Pons (tissue), 1 donor: ENCODE results near the gene BPHL.
"Not testable (repeated sequence)": the region's sequence is repeated elsewhere in the genome, so short reads cannot be mapped to it uniquely, and the experiment has no call there.

Experiments used
- DNase-seq: peaks from one replicate; pipeline ENCODE4 v3.0.0-alpha.2; 2016; ENCODE audit warnings: low spot score

Gene BPHL

DNA sequence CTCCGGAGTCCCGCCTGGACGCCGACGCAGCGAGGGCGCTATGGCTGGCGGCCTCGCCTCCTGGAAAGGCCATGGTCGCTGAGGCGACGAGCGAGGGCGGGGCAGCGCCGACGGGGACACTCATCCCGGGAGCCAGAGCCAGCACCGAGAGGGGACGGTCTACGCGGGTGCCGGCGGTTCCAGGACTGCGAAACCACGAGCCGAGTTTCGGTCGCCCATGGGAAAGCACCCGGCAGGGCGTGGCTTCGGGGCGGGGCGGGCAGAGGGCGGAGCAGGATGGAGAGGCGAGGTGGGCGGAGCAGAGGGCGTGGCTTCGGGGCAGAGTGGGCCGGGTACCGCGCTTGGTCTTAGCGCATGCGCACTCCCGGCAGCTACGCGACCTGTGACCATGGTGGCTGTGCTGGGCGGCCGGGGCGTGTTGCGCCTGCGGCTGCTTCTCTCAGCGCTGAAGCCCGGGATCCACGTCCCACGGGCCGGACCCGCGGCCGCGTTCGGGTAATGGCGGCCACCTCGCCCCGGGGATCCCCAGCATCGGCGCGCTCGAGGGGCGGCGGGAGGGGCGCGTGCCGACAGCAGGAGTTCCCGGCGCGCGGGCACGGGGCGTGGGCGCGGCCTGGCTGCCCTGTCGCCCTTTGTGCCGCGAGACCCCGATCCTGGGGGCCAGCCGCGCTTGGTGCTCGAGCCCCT lies at the start of gene BPHL:
Gene BPHL (plus strand): TSS at position 359 of the 687 bp plus-strand sequence. CDS start 30 bp downstream, at position 389.
- DNase-seq = peak; percentile 94

DNA sequence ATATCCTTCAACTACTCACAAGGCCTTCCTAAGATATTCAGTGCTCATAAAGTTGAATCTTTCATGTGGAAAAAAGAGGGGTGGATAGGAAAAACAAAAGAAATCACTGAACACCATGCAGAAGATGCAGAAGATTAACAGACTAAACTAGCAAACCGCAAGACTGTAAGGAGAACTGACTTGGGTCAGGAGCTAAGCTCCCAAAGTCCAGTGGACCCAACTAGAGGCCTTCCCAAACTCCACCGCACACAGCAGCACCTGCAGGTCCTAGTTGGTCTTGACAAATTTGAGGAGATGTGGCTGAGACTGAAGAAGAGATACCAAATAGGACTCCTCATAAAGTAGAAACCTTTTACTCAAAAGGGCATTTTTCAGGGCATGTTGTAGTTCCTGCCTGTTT lies 46.9 kb upstream of the BPHL start:
- DNase-seq = no peak

DNA sequence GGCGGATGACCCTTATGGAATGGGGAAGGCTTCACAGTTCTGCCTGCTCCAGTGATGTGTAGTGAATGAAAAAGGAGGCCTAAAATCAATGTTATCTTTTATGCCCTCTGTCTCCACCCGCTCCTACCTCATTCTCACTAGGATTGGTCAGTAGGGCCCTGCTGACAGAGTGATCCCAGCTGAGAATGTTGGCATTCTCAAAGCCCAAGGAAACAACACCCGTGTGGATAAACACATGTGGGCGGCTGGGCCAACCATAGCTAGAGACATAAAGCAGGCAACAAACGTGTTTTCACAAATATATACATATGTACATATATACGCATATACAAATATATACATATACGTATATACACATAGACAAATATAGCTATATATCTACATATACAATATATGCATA lies 45.7 kb upstream of the BPHL start:
- DNase-seq = no peak

DNA sequence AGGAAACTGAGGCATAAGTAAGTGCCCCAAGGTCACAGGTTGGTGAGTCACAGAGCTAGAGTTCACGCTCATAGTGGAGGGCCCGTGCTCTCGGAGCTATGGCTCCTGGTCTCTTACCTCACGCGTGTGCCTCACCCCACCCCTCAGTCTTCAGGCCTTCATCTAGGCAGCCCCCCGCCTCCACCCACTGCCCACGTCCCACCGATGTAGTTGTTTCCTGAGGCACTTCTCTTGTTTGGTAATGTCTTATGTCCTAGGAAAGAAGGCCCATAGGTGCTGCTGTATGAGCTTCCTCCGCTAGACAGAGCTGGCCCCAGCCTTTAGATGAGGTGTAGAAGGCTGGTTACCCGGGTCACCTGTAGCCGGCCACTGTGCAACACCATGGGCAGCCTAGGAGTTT lies 45.1 kb upstream of the BPHL start:
- no peak for DNase-seq

DNA sequence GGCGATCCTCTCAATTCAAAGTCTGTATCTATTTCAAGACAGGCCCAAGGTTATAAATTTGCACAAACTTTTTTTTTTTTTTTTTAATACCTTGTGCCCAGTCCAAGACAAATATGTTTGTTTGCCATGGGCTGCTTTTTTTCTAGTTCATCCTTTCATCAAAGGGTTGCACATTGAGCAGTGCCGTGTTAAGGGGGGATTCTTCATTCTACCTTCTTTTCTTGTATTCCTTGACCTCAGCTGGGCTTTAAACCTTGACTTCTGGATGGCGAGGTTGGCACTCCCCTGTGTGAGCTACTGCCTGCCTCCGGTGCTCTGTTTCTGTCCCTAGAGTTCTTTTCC lies 42.8 kb upstream of the BPHL start:
- no peak for DNase-seq

DNA sequence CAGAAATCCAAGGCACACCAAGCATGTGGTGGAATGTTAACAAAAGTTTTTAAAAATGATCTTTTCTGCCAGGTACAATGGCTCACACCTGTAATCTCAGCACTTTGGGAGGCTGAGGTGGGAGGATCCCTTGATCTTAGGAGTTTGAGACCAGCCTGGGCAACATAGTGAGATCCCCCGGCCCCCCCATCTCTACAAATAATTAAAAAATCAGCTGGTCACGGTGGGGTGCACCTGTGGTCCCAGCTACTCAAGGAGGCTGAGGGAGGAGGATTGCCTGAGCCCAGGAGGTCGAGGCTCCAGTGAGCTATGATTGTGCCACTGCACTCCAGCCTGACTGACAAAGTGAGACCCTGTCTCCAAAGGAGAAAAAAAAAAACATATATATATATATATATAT lies 42.2 kb upstream of the BPHL start:
- DNase-seq = no peak

DNA sequence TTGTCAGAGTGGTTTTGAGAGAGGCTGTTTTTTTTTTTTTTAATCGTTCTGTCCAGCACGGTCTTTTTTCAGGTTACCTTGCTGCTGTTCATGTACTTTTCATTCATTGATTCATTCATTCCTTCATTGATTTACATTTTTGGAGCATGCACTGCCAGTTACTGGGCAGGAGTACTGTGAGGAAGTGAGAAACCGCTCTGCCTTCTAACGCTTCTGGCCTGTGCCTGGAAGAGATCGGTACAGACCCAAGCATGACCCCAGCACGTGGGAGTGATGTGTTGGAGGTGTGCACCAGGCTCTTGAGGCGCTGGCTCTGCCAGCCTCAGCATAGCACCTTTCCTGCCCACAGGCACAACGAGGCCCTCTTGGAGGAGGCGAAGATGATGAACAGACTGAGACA lies 41.1 kb upstream of the BPHL start:
- no peak for DNase-seq

DNA sequence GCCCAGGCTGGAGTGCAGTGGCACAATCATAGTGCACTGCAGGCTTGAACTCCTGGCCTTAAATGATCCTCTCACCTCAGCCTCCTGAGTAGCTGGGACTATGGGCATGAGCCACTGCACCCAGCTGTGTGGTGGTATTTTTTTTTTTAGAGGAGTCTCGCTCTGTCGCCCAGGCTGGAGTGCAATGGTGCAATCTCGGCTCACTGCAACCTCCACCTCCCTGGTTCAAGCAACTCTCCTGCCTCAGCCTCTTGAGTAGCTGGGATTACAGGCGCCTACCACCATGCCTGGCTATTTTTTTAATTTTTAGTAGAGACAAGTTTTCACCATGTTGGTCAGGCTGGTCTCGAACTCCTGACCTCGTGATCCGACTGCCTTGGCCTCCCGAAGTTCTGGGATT lies 39.6 kb upstream of the BPHL start:
- DNase-seq = not testable (repeated sequence)

DNA sequence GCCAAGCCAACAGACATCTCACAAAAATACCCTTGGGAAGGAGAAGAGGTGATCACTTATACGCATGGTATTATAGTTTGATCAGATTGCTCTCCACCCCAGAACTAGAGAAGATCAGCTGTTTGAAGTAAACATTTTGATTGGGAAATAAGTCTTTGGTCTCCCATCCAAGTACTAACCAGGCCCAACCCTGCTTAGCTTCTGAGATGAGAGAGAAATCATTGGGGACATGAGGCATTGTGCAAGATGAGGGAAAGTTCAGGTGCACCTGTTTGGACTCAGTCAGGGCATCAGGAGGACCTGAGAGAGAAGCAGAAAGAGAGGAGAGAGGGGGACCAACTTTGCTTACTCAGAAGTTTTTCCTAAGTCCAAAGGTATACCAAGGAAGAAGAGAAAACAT lies 38.8 kb upstream of the BPHL start:
- no peak for DNase-seq

DNA sequence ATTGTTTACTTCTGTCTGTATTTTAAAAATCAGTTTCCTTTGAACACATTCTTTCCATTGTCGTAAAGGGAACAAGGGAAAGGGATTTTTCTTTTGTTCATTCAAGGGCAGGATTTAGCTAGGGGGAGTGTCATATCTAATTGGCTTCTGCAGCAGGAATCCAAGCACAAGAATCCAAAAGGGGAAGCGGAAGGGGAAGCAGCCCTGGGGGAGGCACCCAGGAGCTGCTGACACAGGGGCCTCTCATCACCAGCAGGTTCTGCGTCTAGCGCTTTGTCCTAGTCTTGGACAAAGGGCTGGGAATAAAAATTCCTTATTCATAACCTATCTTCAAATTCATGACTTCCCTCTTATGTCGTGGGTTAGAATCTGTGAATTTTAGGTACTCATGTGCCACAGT lies 36.6 kb upstream of the BPHL start:
- DNase-seq = peak; percentile 71

DNA sequence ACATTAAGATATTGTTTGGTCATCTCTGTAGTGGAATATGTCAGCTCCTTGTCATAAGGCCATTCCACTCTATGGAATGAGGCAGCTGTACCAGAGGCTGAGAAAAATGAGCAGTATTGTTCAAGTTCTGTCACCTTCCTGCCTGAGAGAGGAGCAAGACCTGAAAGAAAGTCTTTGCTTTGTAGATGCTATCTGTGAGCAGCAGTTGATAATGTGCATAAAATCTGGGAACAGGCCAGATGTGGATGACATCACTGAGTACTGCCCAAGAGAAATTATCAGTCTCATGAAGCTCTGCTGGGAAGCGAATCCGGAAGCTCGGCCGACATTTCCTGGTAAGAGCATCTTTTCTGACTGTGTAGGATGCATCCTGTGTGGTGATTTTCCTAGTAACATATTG lies 33.4 kb upstream of the BPHL start:
- DNase-seq = peak; percentile 56

DNA sequence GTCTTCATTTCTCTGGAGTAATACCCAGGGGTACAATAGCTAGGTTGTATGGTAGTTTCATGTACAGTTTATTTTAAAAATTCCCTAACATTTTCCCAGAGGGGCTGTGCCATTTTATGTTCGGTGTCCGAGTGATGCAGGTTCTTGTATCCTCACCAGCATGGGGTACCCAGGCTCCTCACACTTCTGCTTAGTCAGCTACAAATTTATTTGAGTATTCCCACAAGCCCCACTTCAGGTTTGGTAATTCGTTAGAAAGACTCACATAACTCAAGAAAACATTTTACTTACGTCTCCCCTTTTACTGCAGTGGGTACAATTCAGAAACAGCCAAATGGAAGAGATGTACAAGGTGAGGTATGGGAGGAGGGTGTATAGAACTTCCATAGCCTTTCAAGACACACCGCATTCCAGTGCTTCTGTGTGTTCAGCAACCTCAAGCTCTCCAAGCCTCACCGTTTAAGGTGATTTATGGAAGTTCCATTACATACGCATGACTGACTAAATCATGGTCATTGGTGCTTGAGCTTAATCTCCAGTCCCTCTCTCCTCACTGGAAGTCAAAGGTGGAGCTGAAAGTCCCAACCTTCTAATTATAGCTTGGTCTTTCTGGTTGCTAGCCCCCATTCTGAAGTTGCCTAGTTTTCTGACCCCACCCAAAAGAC lies 32.1 kb upstream of the BPHL start:
- no peak for DNase-seq

DNA sequence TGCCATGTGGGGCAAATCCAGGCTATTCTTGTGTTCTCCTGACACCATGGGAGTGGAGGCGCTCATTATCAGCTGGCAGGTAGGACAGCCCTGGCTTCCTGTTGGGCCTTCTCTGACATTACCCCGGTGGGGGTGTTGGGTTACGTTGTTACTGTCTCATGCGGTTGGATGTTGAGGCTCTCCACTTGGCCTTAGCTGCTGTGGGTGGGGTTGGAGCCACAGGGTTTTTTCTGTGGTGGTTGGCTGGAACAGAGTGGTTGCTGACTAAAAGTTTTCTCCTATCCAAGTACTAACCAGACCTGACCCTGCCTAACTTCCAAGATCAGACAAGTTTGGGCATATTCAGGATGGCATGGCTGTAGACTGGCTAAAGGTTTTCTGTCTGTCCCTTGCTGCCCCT lies 30.1 kb upstream of the BPHL start:
- DNase-seq = no peak

DNA sequence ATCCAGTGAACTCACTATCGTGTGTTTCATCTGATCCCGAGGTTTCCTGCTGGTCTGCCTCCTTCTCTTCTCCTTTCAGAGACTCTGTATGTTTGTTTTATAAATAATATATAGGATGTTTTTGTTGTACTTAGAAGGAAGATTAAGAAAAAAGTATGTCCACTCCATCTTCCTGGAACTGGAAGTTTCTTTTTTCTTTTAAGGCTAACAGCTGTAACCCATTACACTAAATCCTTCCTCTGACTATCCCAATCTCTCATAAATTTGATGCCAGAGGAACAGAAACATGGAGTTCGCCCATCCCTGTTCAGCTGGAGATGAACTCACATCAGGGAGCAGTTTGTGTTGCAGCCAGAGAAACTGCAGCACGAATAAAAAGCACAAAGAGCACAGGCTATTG lies 29.5 kb upstream of the BPHL start:
- DNase-seq = no peak

DNA sequence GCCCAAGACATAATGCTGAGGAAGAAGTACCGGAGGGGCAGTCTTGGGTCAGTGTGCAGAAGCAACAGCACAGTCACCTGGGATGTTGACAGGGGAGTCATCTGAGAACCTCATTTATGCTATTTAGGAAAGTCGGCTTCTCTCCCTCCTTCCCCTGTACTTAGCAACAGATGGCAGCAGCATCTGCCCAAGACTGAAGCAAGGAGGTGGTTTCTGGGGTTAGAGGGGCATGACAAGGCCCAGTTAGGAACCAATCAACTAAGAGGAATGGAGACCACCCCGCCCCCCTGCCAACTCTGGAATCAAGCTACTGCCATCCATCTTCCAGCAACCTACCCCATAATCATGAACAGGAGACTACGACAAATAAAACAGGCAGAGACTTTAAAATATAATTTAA lies 28.5 kb upstream of the BPHL start:
- DNase-seq = no peak

DNA sequence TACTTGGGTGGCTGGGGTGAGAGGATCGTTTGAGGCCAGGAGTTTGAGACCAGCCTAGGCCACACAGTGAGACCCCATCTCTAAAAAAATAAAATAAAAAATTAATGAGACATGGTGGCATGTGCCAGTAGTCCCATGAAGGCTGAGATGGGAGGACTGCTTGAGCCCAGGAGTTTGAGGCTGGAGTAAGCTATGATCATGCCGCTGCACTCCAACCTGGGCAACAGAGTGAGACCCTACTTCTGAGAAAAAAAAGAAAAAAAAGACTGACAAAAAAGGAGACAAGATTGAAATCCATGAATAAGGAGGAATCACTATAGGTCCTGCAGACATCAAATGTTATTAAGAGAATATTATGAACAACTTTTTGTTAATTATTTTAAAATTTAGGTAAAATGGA lies 23.7 kb upstream of the BPHL start:
- DNase-seq = no peak

DNA sequence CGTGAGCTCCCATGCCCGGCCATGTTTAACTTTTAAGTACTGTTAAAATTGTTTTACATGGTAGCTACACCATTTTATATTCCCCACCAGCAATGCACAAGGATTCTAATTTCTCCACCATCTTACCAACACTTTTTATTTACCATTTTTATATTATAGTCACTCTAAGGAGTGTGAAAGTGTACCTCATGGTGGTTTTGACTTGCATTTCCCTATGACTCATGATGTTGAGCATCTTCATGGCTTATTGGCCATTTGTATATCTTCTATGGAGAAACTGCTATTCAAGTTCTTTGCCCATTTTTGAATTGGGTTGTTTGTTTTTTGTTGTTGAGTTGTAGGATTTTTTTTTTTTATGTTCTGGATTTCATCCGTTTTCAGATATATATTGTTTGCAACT lies 15.6 kb upstream of the BPHL start:
- no peak for DNase-seq

DNA sequence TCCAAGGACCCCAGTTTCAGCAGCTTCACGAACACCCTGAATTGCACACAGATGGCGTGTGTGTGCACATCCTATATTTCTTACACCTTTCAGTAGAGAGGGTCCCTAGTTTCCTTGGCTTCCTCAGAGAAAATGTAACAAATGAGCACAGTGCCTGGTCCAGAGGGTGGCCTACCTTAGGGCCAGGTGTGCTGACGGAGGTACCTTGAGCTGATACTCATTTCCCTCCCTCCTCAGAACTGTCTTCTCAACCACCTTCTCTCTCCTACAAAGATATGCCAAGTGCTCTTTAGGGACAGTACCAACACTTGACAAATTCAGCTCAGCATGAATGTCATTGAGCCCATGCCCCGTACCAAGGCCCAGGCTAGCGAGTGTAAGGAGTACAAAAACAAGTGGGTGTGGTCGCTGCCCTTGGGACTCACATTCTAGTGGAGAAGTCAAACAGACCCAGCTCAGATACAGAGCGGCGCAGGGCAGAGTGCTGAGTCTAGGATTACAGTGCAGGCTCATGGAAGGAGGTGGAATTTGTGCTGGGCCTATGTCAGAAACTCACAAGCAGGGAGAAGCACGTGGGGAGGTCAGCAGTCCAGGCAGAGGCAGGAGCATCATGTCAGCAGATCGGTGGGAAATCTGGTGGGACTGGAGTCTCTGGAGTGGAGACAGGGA lies 9.6 kb upstream of the BPHL start:
- no peak for DNase-seq

DNA sequence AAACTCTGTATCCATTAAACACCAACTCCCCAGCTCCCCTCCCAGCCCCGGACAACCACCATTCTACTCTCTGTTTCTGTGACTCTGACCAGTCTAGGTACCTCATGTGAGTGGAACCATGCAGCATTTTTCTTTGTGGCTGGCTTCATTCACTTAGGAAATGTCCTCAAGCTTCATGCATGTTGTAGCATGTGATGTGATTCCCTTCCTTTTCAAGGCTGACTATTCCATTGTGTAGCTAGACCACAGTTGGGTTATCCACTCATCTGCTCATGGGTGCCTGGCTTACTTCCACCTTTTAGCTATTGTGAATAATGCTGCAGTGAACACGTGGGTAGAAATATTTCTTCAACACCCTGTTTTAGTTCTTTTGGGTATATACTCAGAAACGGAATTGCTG lies 8.8 kb upstream of the BPHL start:
- DNase-seq = no peak

DNA sequence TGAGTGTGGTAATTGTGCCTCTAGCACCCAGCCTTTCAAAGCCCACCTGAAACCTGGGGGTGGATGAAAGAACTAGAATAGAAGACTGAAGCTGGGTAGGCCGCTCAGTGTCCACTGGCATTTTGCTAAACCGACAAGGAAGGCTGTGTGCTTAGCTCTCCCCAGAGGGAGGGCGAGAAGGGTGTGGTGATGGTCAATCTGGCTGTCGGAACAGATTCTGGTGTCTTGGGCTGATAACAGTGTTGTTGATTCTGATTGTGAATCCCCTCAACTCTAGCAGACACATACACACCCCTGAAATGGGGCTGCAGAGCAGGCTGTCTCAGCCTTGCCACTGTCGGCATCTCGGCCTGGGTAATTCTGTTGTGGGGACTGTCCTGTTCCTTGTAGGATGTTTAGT lies 4.1 kb upstream of the BPHL start:
- DNase-seq = no peak

DNA sequence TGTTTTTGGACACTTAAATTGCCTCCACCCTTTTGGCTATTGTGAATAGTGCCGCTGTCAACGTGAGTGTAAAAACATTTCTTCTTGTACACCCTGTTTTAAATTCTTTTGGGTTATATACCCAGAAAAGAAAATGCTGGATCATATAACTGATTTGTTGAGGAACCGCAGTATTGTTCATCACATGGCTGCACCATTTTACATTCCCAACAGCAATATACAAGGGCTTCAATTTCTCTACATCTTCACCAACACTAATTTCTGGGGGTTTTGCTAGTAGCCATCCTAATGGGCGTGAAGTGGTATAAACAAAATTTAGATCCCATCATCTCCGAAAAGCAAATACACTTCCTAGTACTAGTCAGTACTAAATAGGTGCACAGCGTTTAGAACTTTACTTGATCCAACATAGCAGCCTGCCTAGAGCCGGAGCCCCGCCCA lies 579 bp upstream of the BPHL start:
- no peak for DNase-seq

DNA sequence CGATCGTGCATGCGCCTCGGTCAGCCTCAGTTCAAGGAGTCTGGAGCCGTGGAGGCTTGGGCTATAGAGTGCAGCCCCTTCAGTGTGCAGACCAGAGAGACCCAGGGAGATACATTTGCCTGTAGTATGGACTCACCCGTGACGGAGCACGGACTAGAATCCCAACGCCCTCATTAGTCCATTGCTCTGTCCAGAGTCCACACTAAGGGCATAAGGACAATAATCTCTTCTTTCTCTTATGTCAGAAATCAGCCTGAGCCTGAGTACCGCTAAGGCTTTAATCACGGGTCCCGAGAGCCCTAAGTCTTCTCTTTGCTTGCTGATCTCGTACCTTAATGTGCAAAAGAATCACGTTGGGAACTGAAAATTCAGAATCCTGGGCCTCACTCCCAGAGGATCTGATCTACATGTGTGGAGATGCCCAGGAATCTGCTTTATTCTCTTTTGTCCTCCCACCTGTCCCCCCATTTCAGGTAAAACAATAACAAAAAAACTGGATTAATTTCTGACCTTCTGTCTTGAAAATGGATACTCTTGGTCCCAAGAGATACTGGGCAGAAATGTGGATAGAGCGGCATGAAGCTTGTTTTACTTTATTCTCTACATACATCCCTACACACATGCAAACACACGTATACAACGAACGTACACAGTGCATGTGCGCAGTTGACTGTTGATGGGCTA lies 671 bp downstream of the BPHL start:
- peak; percentile 49 for DNase-seq

DNA sequence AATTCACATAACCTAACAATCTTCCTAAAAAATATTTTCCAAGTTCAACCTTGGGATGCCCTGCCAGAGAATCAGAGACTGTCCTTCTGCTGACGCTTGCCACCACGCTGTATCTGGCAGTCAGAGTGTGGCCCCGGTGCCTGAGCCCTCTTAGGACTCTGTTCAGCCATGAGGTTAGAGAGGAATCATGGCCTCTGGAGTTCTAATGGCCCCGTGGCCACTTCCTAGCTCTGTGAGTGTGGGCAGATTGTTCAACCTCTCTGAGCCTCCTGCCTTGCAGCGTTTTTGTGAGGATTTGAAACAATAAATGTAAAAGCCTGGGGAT lies 2.2 kb downstream of the BPHL start:
- DNase-seq = no peak
